Cardiac fibroblast (primary cell): ENCODE measurements around the gene SELL.
A peak's percentile ranks its signal among the peaks of the same experiment; 100 is the strongest.
"Not testable (repeated sequence)": the region's sequence is repeated elsewhere in the genome, so short reads cannot be mapped to it uniquely, and the experiment has no call there.

ENCODE experiments used
- DNase-seq, 2 donors: peaks; one replicate each; pipeline versions ENCODE4 v3.0.0 to v3.0.0-alpha.2; 2010; ENCODE audit warnings: low read depth in 2 of 2
- H3K4me3 ChIP-seq, 2 donors: replicated peaks in 1 of 2; 1 replicate in 1 of 2; 2 replicates in 1 of 2; pipeline ENCODE4 v1.5.1; 2011; ENCODE audit warnings: low read depth in 2 of 2, low read length in 2 of 2, mild to moderate bottlenecking in 2 of 2, moderate library complexity in 1 of 2
- CTCF ChIP-seq: IDR thresholded peaks from one replicate; pipeline ENCODE4 v1.5.1; 2011; ENCODE audit warnings: low read depth, mild to moderate bottlenecking, low read length, inconsistent platforms

Gene SELL

GRCh38 chr1:169670836-169671235 is 40.6 kb downstream of the SELL start:
- TF ChIP-seq CTCF: no peak
- DNase-seq: peak in 1 of 2 donors; percentile 61
- no peak overlapping the region for H3K4me3 ChIP-seq

GRCh38 chr1:169670244-169670643 is 41.2 kb downstream of the SELL start:
- H3K4me3 ChIP-seq, DNase-seq: not testable (repeated sequence)

- not testable (repeated sequence) for H3K4me3 ChIP-seq, DNase-seq
Observed at GRCh38 chr1:169667699-169668596, 43.5 kb downstream of the SELL start.

- not testable (repeated sequence) for H3K4me3 ChIP-seq, DNase-seq
Observed at GRCh38 chr1:169667227-169667639, 44.2 kb downstream of the SELL start.

- not testable (repeated sequence) for H3K4me3 ChIP-seq, DNase-seq
Observed at GRCh38 chr1:169662680-169663079, 48.7 kb downstream of the SELL start.

DNA sequence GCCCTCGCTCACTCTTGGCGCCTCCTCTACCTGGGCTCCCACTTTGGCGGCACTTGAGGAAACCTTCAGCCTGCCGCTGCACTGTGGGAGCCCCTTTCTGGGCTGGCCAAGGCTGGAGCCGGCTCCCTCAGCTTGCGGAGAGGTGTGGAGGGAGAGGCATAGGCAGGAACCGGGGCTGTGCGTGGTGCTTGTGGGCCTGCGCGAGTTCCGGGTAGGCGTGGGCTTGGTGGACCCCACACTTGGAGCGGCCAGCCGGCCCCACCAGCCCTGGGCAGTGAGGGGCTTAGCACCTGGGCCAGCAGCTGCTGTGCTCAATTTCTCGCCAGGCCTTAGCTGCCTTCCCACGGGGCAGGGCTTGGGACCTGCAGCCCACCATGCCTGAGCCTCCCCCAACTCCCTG is 50.4 kb downstream of the SELL start:
- H3K4me3 ChIP-seq, DNase-seq: not testable (repeated sequence)

- H3K4me3 ChIP-seq, DNase-seq: not testable (repeated sequence)
Observed at GRCh38 chr1:169658777-169659176, 52.6 kb downstream of the SELL start.

GRCh38 chr1:169653873-169654272 is 57.5 kb downstream of the SELL start:
- no peak for DNase-seq
- no peak overlapping the region for H3K4me3 ChIP-seq
- no peak for TF ChIP-seq CTCF

DNA sequence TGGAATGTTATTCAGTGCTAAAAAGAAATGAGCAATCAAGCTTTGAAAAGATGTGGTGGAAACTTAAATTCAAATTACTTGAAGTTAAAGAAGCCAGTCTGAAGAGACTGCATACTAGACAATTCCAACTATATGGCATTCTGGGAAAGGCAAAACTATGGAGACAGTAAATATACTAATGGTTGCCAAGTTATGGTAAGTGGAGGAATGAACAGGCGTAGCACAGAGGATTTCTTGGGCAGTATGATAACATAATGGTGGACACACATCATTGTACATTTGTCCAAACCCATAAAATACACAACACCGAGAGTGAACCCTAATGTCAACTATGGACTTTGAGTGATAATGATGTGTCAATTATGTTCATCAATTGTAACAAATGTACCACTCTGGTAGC is 60.4 kb downstream of the SELL start:
- TF ChIP-seq CTCF: no peak
- DNase-seq: no peak
- no peak overlapping the region for H3K4me3 ChIP-seq

- peak in 1 of 2 donors; percentile 6 for DNase-seq
- no peak for TF ChIP-seq CTCF
- H3K4me3 ChIP-seq: no peak overlapping the region
Observed at GRCh38 chr1:169650551-169650950, 60.9 kb downstream of the SELL start.
